Measurements from ENCODE around the gene BRCC3.
"Not testable (repeated sequence)": the region's sequence is repeated elsewhere in the genome, so short reads cannot be mapped to it uniquely, and the experiment has no call there.

Gene BRCC3

GRCh38 chrX:155143959-155144548, 72.7 kb downstream of the BRCC3 start:
- no peak for DNase-seq (ENCODE audit: low read depth in 1 of 2, low spot score in 1 of 2)

GRCh38 chrX:155144926-155145325, 73.6 kb downstream of the BRCC3 start:
- no peak for DNase-seq (ENCODE audit: low read depth in 1 of 2, low spot score in 1 of 2)

GRCh38 chrX:155147612-155148011, 76.3 kb downstream of the BRCC3 start:
- DNase-seq (ENCODE audit: low read depth in 1 of 2, low spot score in 1 of 2), result not testable (repeated sequence)

GRCh38 chrX:155148166-155148565, 76.9 kb downstream of the BRCC3 start:
- not testable (repeated sequence) for DNase-seq (ENCODE audit: low read depth in 1 of 2, low spot score in 1 of 2)

GRCh38 chrX:155148724-155149537, 77.6 kb downstream of the BRCC3 start:
- no peak for DNase-seq (ENCODE audit: low read depth in 1 of 2, low spot score in 1 of 2)

- no peak for DNase-seq (ENCODE audit: low read depth in 1 of 2, low spot score in 1 of 2)
Observed at GRCh38 chrX:155169881-155170280, 98.6 kb downstream of the BRCC3 start.
